ENCODE measurements around the gene RNU4-1.
A peak's percentile ranks its signal among the peaks of the same experiment; 100 is the strongest.

RNU4-1 gene

DNA sequence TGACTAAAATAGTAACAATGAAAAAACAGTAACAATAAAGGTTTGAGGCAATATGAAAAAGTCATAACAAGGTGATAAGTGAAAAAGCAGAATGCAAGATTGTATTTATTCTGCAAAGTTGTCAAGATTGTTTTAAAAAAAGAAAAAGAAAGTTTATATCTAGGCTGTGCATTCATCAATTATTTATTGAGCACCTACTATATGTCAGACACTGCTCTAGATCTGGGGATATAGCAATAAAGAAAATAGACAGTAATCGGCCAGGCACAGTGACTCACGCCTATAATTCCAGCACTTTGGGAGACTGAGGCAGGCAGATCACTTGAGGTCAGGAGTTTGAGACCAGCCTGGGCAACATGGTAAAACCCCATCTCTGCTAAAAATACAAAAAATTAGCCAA is 30.7 kb upstream of the RNU4-1 start:
- H3K4me3 ChIP-seq (ENCODE audit: low read depth, low read length): no peak overlapping the region
- CTCF ChIA-PET: interaction anchor here (1.0 to 2.3 kb wide), 5 partner anchors 12 to 392 kb away, joined by 3 to 11 read pairs (median 4); partner anchors contain the start of gene SIRT4
- POLR2A ChIA-PET: no interaction called here
- no peak for DNase-seq (ENCODE audit: low read depth, low spot score)
- TF ChIP-seq, protein P1, sequence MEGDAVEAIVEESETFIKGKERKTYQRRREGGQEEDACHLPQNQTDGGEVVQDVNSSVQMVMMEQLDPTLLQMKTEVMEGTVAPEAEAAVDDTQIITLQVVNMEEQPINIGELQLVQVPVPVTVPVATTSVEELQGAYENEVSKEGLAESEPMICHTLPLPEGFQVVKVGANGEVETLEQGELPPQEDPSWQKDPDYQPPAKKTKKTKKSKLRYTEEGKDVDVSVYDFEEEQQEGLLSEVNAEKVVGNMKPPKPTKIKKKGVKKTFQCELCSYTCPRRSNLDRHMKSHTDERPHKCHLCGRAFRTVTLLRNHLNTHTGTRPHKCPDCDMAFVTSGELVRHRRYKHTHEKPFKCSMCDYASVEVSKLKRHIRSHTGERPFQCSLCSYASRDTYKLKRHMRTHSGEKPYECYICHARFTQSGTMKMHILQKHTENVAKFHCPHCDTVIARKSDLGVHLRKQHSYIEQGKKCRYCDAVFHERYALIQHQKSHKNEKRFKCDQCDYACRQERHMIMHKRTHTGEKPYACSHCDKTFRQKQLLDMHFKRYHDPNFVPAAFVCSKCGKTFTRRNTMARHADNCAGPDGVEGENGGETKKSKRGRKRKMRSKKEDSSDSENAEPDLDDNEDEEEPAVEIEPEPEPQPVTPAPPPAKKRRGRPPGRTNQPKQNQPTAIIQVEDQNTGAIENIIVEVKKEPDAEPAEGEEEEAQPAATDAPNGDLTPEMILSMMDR (IDR thresholded peaks at IDR 0.05; ENCODE audit: insufficient read depth, low read length, missing control alignments): no peak

DNA sequence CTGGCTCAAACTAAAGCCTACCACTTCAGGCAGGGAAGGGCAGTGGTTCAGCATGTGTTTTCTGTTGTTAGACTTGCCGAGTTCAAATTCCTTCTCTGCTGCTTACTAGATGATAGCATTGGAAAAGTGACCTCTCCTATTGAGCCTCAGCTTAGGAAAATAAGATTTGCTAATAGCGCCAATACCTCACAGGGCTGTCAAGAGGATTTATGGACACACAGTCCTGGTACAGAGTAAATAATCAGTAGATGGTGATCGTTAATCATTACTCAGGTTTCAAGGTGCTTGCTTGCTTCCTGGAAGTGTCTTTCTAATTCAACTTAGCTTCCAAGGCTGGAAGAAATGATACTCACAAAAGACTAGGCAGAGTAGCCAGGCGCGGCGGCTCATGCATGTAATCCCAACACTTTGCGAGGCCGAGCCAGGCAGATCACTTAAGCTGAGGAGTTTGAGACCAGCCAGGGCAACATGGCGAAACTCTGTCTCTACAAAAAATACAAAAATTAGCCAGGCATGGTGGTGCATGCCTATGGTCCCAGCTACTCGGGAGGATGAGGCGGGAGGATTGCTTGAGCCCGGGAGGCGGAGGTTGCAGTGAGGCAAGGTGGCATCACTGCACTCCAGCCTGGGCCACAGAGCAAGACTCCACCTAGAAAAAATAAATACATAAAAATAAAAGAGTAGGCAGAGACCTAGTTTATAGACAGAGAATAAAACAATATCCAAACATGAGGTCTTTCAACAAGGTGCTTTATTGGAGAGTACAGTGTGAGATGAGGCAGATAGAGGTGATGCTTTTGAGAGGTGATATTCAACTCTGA is 28.6 kb upstream of the RNU4-1 start:
- POLR2A ChIA-PET: no interaction called here
- no peak overlapping the region for H3K4me3 ChIP-seq (ENCODE audit: low read depth, low read length)
- TF ChIP-seq, protein P1 (IDR thresholded peaks at IDR 0.05; ENCODE audit: insufficient read depth, low read length, missing control alignments): no peak
- CTCF ChIA-PET: interaction anchor here (1.2 to 1.9 kb wide), 3 partner anchors 16 to 20 kb away, joined by 4 to 7 read pairs (median 4); partner anchors contain the start of gene SIRT4
- no peak for DNase-seq (ENCODE audit: low read depth, low spot score)

GRCh38 chr12:120317224-120318105 is 24.4 kb upstream of the RNU4-1 start:
- TF ChIP-seq, protein P1 (IDR thresholded peaks at IDR 0.05; ENCODE audit: insufficient read depth, low read length, missing control alignments): peak; percentile 53
- H3K4me3 ChIP-seq (ENCODE audit: low read depth, low read length): peak overlapping the region; percentile 85
- CTCF ChIA-PET: interaction anchor here (0.6 to 9.4 kb wide), 15 partner anchors 9 to 148 kb away, joined by 3 to 98 read pairs (median 4); partner anchors contain the start of genes COX6A1, PLA2G1B and SIRT4
- peak; percentile 91 for DNase-seq (ENCODE audit: low read depth, low spot score)
- POLR2A ChIA-PET: interaction anchor here (0.8 to 1.5 kb wide), 4 partner anchors 15 to 133 kb away, joined by 3 to 12 read pairs (median 4); partner anchors contain the start of genes RNU4-1, RNU4-2, RPLP0 and SIRT4

DNA sequence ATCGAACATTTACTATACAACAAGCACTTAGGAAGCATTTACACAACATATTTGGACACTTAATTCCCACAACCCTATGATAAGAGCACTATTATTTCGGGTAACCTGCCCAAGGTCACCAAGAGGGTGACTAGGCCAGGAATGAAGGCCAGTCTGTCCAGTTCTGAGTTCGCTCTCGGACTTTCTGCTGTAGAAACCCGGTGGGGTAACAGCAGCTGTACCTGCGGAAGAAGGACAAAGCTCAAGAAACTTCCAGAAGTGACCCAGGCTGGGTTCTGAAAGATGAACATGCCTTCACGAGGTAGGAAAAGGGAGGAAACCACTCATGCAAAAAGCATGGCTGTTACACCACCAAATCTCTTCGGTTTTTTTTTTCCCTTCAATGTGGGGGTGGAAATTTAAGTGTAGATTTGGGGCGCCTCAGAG is 23.8 kb upstream of the RNU4-1 start:
- ChIA-PET POLR2A (interaction anchor here (1.0 to 1.5 kb wide), 3 partner anchors 14 to 115 kb away, joined by 3 to 12 read pairs (median 6); partner anchors contain the start of genes RNU4-1, RNU4-2, RPLP0 and SIRT4), CTCF (interaction anchor here (0.9 to 9.4 kb wide), 12 partner anchors 9 to 149 kb away, joined by 3 to 98 read pairs (median 5); partner anchors contain the start of genes COX6A1, PLA2G1B and SIRT4)
- no peak for DNase-seq (ENCODE audit: low read depth, low spot score)
- TF ChIP-seq, protein P1 (IDR thresholded peaks at IDR 0.05; ENCODE audit: insufficient read depth, low read length, missing control alignments): no peak
- H3K4me3 ChIP-seq (ENCODE audit: low read depth, low read length): peak overlapping the region; percentile 85

DNA sequence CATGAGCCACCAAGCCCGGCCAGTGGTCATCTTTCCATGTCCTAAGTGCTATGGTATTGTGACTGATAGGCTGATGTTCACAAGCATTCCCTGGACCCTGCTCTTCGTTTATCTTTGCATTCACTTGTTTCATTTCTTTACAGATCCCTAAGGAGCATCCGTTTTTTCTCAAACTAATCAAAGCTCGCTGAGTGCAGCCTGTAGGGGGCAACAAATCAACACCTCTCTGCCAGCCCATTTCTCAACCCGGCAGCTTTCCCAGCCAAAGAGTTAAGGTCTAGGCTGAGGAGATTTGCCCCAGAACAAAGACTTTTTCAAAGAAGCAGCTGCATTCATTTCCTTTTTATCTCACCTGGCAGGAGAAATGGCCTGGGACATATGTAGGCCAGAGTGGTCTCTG is 21.2 kb upstream of the RNU4-1 start:
- DNase-seq (ENCODE audit: low read depth, low spot score): no peak
- TF ChIP-seq, protein P1 (IDR thresholded peaks at IDR 0.05; ENCODE audit: insufficient read depth, low read length, missing control alignments): no peak
- POLR2A ChIA-PET: no interaction called here
- CTCF ChIA-PET: interaction anchor here (0.8 to 9.4 kb wide), 4 partner anchors 9 to 22 kb away, joined by 3 to 98 read pairs (median 4); partner anchors contain the start of gene SIRT4
- H3K4me3 ChIP-seq (ENCODE audit: low read depth, low read length): no peak overlapping the region

All from AG04449 (cell line).